Measurements from ENCODE around the gene PPP1R3G.

PPP1R3G gene

DNA sequence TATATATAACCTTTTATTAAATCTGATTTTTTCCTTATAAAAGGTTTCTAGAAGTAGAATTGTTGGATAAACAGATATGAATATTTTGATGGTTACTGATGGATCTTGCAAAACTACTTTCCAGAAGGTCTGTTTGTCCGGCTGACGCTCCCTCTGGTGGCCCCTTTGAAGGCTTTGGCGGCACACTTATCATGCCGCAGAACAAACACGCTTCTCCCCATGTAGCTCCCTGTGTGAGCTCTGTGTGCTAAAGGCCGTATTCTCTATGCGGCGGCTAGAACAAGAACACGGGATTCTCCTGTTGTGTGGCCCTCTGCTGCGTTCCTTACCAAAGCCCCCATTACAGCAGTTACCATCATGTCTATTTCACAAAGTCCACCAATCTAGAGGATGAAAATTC lies 30.0 kb downstream of the PPP1R3G start:
- no peak for DNase-seq (ENCODE audit: low read depth in 1 of 2, low spot score in 1 of 2)
- Histone ChIP-seq H3K27ac (replicated peaks) (no peak overlapping the region), H3K27me3 (ENCODE audit: insufficient read depth, poor library complexity, severe bottlenecking) (no peaks in the 10 kb centered on the region), H3K4me3 (replicated peaks; ENCODE audit: insufficient read depth, low read length) (no peak overlapping the region)
- no peak for TF ChIP-seq POLR2AphosphoS5 (IDR thresholded peaks at IDR 0.05; ENCODE audit: low read depth)
- TF ChIP-seq, protein P1, sequence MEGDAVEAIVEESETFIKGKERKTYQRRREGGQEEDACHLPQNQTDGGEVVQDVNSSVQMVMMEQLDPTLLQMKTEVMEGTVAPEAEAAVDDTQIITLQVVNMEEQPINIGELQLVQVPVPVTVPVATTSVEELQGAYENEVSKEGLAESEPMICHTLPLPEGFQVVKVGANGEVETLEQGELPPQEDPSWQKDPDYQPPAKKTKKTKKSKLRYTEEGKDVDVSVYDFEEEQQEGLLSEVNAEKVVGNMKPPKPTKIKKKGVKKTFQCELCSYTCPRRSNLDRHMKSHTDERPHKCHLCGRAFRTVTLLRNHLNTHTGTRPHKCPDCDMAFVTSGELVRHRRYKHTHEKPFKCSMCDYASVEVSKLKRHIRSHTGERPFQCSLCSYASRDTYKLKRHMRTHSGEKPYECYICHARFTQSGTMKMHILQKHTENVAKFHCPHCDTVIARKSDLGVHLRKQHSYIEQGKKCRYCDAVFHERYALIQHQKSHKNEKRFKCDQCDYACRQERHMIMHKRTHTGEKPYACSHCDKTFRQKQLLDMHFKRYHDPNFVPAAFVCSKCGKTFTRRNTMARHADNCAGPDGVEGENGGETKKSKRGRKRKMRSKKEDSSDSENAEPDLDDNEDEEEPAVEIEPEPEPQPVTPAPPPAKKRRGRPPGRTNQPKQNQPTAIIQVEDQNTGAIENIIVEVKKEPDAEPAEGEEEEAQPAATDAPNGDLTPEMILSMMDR (IDR thresholded peaks at IDR 0.05; ENCODE audit: insufficient read depth, low read length), result no peak
- TF ChIP-seq SPI1 (IDR thresholded peaks at IDR 0.05; ENCODE audit: borderline replicate concordance, low read depth), result no peak
- TF ChIP-seq GABPA (IDR thresholded peaks at IDR 0.05; ENCODE audit: low read depth), result no peak
- TF ChIP-seq, protein P2, sequence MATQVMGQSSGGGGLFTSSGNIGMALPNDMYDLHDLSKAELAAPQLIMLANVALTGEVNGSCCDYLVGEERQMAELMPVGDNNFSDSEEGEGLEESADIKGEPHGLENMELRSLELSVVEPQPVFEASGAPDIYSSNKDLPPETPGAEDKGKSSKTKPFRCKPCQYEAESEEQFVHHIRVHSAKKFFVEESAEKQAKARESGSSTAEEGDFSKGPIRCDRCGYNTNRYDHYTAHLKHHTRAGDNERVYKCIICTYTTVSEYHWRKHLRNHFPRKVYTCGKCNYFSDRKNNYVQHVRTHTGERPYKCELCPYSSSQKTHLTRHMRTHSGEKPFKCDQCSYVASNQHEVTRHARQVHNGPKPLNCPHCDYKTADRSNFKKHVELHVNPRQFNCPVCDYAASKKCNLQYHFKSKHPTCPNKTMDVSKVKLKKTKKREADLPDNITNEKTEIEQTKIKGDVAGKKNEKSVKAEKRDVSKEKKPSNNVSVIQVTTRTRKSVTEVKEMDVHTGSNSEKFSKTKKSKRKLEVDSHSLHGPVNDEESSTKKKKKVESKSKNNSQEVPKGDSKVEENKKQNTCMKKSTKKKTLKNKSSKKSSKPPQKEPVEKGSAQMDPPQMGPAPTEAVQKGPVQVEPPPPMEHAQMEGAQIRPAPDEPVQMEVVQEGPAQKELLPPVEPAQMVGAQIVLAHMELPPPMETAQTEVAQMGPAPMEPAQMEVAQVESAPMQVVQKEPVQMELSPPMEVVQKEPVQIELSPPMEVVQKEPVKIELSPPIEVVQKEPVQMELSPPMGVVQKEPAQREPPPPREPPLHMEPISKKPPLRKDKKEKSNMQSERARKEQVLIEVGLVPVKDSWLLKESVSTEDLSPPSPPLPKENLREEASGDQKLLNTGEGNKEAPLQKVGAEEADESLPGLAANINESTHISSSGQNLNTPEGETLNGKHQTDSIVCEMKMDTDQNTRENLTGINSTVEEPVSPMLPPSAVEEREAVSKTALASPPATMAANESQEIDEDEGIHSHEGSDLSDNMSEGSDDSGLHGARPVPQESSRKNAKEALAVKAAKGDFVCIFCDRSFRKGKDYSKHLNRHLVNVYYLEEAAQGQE (IDR thresholded peaks at IDR 0.05; ENCODE audit: insufficient replicate concordance, low read depth), result no peak

- no peak for DNase-seq (ENCODE audit: low read depth in 1 of 2, low spot score in 1 of 2)
- TF ChIP-seq, protein P1 (IDR thresholded peaks at IDR 0.05; ENCODE audit: insufficient read depth, low read length), result no peak
- TF ChIP-seq POLR2AphosphoS5 (IDR thresholded peaks at IDR 0.05; ENCODE audit: low read depth), result no peak
- TF ChIP-seq GABPA (IDR thresholded peaks at IDR 0.05; ENCODE audit: low read depth), result no peak
- TF ChIP-seq, protein P2 (IDR thresholded peaks at IDR 0.05; ENCODE audit: insufficient replicate concordance, low read depth), result no peak
- no peak for TF ChIP-seq SPI1 (IDR thresholded peaks at IDR 0.05; ENCODE audit: borderline replicate concordance, low read depth)
- Histone ChIP-seq H3K27me3 (ENCODE audit: insufficient read depth, poor library complexity, severe bottlenecking) (no peaks in the 10 kb centered on the region), H3K27ac (replicated peaks) (no peak overlapping the region), H3K4me3 (replicated peaks; ENCODE audit: insufficient read depth, low read length) (no peak overlapping the region)
These were observed 31.3 kb downstream of the PPP1R3G start for GRCh38 chr6:5116243-5116991.

- no peak for TF ChIP-seq SPI1 (IDR thresholded peaks at IDR 0.05; ENCODE audit: borderline replicate concordance, low read depth)
- TF ChIP-seq POLR2AphosphoS5 (IDR thresholded peaks at IDR 0.05; ENCODE audit: low read depth), result no peak
- no peak for TF ChIP-seq GABPA (IDR thresholded peaks at IDR 0.05; ENCODE audit: low read depth)
- TF ChIP-seq, protein P2 (IDR thresholded peaks at IDR 0.05; ENCODE audit: insufficient replicate concordance, low read depth), result no peak
- TF ChIP-seq, protein P1 (IDR thresholded peaks at IDR 0.05; ENCODE audit: insufficient read depth, low read length), result no peak
- no peaks in the 10 kb centered on the region for H3K27me3 ChIP-seq (ENCODE audit: insufficient read depth, poor library complexity, severe bottlenecking)
- no peak overlapping the region for H3K4me3 ChIP-seq (replicated peaks; ENCODE audit: insufficient read depth, low read length)
- H3K27ac ChIP-seq (replicated peaks), result no peak overlapping the region
- no peak for DNase-seq (ENCODE audit: low read depth in 1 of 2, low spot score in 1 of 2)
These were observed 34.2 kb downstream of the PPP1R3G start for GRCh38 chr6:5119090-5119951.

All from HL-60 (cell line).